Lower leg skin (tissue), 4 donors: ENCODE results near the gene PLXNC1. TPM values are rescaled to one million over a fixed set of nuclear protein-coding genes. Genes with fewer than 3 reads are reported as not detected.

ENCODE experiments used
- DNase-seq, 2 donors: peaks; one replicate each; pipeline ENCODE4 v3.0.0-alpha.2; 2019; ENCODE audit warnings: low spot score in 2 of 2
- H3K4me3 ChIP-seq: fragments of 200-600 bp; sonication (generic); 2 replicates; pipeline ENCODE4 v1.5.1; 2017; ENCODE audit warnings: mild to moderate bottlenecking, low read depth; ENCODE audit not compliant: poor library complexity, severe bottlenecking
- CTCF ChIP-seq, 3 donors: fragments of 450-650 bp; IDR thresholded peaks; one replicate each; pipeline ENCODE4 v1.5.1; 2016; ENCODE audit warnings: antibody characterized with exemption in 3 of 3, mild to moderate bottlenecking in 3 of 3, moderate library complexity in 2 of 3
- POLR2A ChIP-seq, 2 donors: fragments of 450-650 bp; IDR thresholded peaks; one replicate each; pipeline ENCODE4 v1.6.1; 2016 to 2017; ENCODE audit warnings: antibody characterized with exemption in 2 of 2, mild to moderate bottlenecking in 1 of 2, moderate library complexity in 1 of 2
- WGBS, 2 donors: methylation state at CpG; one replicate each; pipeline ENCODE4 v1.1.5; 2018; 5-methylcytosine and 5-hydroxymethylcytosine counted together
- intact Hi-C: fragments of 100-400 bp; cut with DNase I; formaldehyde crosslinking; loops from one replicate; pipeline ENCODE4 v1.15.0; 2023; ENCODE audit warnings: low total_unique reads
- total RNA-seq, 4 donors: library from RNA; depleted of rRNA; stranded (reverse); fragments of >200 nt; gene quantifications; one replicate each; pipeline ENCODE4 v1.1.0, GENCODE V29; 2016

The PLXNC1 gene
- total RNA-seq, 4 donors from 2014 or later: 7.6 to 10.8 (median 8.2) TPM

- intact Hi-C loops: no loop called here
- 67 to 84% methylated on average over 2 of the region's 2 CpGs for WGBS, 2 donors
- no peak overlapping the region for H3K4me3 ChIP-seq
- DNase-seq: no peak
- TF ChIP-seq CTCF (IDR thresholded peaks at IDR 0.05): no peak
- no peak for TF ChIP-seq POLR2A (IDR thresholded peaks at IDR 0.05)
Measured at GRCh38 chr12:94111302-94111701, 37.1 kb upstream of the PLXNC1 start.

- intact Hi-C loops: no loop called here
- DNase-seq: no peak
- 62 to 64% methylated on average over 2 of the region's 2 CpGs for WGBS, 2 donors
- no peak for TF ChIP-seq CTCF (IDR thresholded peaks at IDR 0.05)
- no peak for TF ChIP-seq POLR2A (IDR thresholded peaks at IDR 0.05)
- no peak overlapping the region for H3K4me3 ChIP-seq
Measured at GRCh38 chr12:94112121-94112520, 36.3 kb upstream of the PLXNC1 start.

GRCh38 chr12:94114166-94114565 lies 34.2 kb upstream of the PLXNC1 start:
- H3K4me3 ChIP-seq: no peak overlapping the region
- TF ChIP-seq CTCF (IDR thresholded peaks at IDR 0.05): no peak
- no peak for TF ChIP-seq POLR2A (IDR thresholded peaks at IDR 0.05)
- no peak for DNase-seq
- intact Hi-C loops: no loop called here
- 92 to 98% methylated on average over 4 of the region's 4 CpGs for WGBS, 2 donors

- TF ChIP-seq CTCF (IDR thresholded peaks at IDR 0.05) (no peak), POLR2A (IDR thresholded peaks at IDR 0.05) (no peak)
- 89 to 93% methylated on average over 2 of the region's 2 CpGs for WGBS, 2 donors
- intact Hi-C loops: no loop called here
- no peak for DNase-seq
- no peak overlapping the region for H3K4me3 ChIP-seq
Measured at GRCh38 chr12:94116191-94116590, 32.2 kb upstream of the PLXNC1 start.

GRCh38 chr12:94121886-94122285 lies 26.5 kb upstream of the PLXNC1 start:
- no peak for DNase-seq
- intact Hi-C loops: no loop called here
- H3K4me3 ChIP-seq: no peak overlapping the region
- no peak for TF ChIP-seq POLR2A (IDR thresholded peaks at IDR 0.05)
- TF ChIP-seq CTCF (IDR thresholded peaks at IDR 0.05): no peak
- WGBS, 2 donors: 64 to 72% methylated on average over 3 of the region's 3 CpGs

GRCh38 chr12:94122591-94122990 lies 25.8 kb upstream of the PLXNC1 start:
- TF ChIP-seq POLR2A (IDR thresholded peaks at IDR 0.05): no peak
- WGBS, 2 donors: 81 to 83% methylated on average over 3 of the region's 3 CpGs

More at GRCh38 chr12:94122591-94122990, 25.8 kb upstream of the PLXNC1 start:
- intact Hi-C loops: no loop called here
- H3K4me3 ChIP-seq: no peak overlapping the region
- no peak for DNase-seq
